ENCODE results near the gene DYNC1I1. TPM values are rescaled to one million over a fixed set of nuclear protein-coding genes. Genes with fewer than 3 reads are reported as not detected.

The DYNC1I1 gene
- total RNA-seq, 2 experiments from 2014 or later = 0.08 TPM; not detected in 1

DNA sequence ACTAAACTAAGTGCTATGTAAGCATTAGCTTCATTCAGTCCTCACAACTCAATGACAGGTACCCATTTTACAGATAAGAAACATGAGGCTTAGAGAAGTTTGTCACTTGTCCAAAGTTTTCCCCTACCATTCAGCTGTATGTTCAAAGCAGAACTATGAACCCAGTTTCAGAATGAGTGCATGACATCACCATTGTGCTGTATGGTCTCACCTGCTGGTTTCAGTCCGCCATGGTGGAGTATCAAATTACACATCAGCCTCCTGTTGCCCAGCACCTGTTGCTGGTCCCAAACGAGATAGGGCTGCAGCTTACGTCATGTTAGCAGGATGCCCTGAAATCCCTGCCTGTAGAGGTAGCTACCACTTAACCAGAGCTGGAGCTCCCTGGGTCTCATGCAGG is 95.0 kb downstream of the DYNC1I1 start:
- Histone ChIP-seq H3K9me3 (ENCODE audit: control insufficient read depth in 1 of 2, insufficient read depth in 1 of 2, low read length in 2 of 2) (no peaks in the 10 kb centered on the region), H3K27me3 (ENCODE audit: control insufficient read depth in 1 of 2, insufficient read depth in 2 of 2, low read length in 2 of 2) (no peaks in the 10 kb centered on the region), H3K4me3 (ENCODE audit: low read length) (no peak overlapping the region), H3K27ac (ENCODE audit: low read depth in 1 of 2, low read length in 2 of 2) (no peak overlapping the region), H3K4me1 (ENCODE audit: insufficient read depth, low read length) (no peaks in the 10 kb centered on the region), H3K36me3 (ENCODE audit: insufficient read depth, low read length) (no peaks in the 10 kb centered on the region)
- intact Hi-C loops (cut with DNase I, micrococcal nuclease) = no loop called here
- Mint-ChIP-seq H3K4me3 (no peak overlapping the region), H3K27ac (no peak overlapping the region), H3K4me1 (ENCODE audit: low read depth) (no peaks in the 10 kb centered on the region), H3K9me3 (no peaks in the 10 kb centered on the region), H3K27me3 (peaks cover 7% of the 10 kb centered on the region), H3K36me3 (ENCODE audit: low read depth) (no peaks in the 10 kb centered on the region)
- CTCF ChIA-PET = no interaction called here
- TF ChIP-seq, protein P1, sequence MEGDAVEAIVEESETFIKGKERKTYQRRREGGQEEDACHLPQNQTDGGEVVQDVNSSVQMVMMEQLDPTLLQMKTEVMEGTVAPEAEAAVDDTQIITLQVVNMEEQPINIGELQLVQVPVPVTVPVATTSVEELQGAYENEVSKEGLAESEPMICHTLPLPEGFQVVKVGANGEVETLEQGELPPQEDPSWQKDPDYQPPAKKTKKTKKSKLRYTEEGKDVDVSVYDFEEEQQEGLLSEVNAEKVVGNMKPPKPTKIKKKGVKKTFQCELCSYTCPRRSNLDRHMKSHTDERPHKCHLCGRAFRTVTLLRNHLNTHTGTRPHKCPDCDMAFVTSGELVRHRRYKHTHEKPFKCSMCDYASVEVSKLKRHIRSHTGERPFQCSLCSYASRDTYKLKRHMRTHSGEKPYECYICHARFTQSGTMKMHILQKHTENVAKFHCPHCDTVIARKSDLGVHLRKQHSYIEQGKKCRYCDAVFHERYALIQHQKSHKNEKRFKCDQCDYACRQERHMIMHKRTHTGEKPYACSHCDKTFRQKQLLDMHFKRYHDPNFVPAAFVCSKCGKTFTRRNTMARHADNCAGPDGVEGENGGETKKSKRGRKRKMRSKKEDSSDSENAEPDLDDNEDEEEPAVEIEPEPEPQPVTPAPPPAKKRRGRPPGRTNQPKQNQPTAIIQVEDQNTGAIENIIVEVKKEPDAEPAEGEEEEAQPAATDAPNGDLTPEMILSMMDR (IDR thresholded peaks at IDR 0.05) = no peak
- DNase-seq = no peak
- POLR2A ChIA-PET = no interaction called here
- no peak for ATAC-seq (ENCODE audit: poor library complexity)

DNA sequence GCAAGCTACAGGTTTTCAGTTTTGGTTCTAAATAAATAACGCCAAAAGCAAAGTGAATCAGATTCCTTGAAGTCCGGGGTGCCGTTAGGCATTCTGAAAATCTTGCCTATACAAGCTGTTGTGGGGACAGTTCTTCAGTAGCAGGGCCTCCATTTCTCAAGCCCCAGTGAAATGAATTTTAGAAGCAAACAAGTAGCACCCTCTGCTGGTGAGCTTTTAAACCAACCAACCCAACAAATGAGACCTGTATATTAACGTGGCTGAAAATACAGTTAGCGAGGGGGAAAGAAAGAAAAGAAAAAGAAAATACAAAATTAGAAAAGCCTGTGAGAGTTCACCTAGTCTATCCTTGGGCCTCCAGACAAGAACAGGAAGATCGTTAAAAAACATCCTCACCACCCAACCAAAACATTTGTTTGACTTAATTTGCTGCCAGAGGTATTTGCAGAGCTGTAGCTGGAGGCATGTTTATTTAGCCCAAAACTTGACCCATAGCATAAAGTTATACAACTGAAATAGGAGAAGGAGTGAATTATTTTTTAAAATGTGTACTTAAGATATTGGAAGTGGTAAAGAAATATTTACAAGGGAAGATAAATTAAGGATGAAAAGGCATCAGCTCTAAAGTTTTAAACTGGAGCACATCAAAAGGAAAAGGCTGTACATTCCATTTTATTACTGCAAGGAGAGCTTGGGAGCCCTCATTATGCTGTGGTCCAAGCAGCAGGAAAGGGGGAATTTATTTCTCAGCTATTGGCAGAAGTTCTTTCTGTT is 98.9 kb downstream of the DYNC1I1 start:
- Histone ChIP-seq H3K9me3 (ENCODE audit: control insufficient read depth in 1 of 2, insufficient read depth in 1 of 2, low read length in 2 of 2) (no peaks in the 10 kb centered on the region), H3K4me3 (ENCODE audit: low read length) (no peak overlapping the region), H3K27ac (ENCODE audit: low read depth in 1 of 2, low read length in 2 of 2) (no peak overlapping the region), H3K36me3 (ENCODE audit: insufficient read depth, low read length) (no peaks in the 10 kb centered on the region), H3K27me3 (ENCODE audit: control insufficient read depth in 1 of 2, insufficient read depth in 2 of 2, low read length in 2 of 2) (no peaks in the 10 kb centered on the region), H3K4me1 (ENCODE audit: insufficient read depth, low read length) (no peaks in the 10 kb centered on the region)
- no peaks in the 10 kb centered on the region for H3K36me3 Mint-ChIP-seq (ENCODE audit: low read depth)
- CTCF ChIA-PET = no interaction called here
- H3K9me3 Mint-ChIP-seq = no peaks in the 10 kb centered on the region
- POLR2A ChIA-PET = no interaction called here
- H3K4me1 Mint-ChIP-seq (ENCODE audit: low read depth) = no peaks in the 10 kb centered on the region
- intact Hi-C loops (cut with DNase I, micrococcal nuclease) = loop anchor here in 1 of 2 experiments (5.0 kb wide), 1 partner anchor 144 kb away; no protein-coding TSS in a partner anchor
- ATAC-seq (ENCODE audit: poor library complexity) (no peak), DNase-seq (peak in 3 of 14 experiments; percentile 5 to 14 (median 10))
- peaks cover 19% of the 10 kb centered on the region for H3K27me3 Mint-ChIP-seq
- H3K27ac Mint-ChIP-seq = no peak overlapping the region
- no peak overlapping the region for H3K4me3 Mint-ChIP-seq
- TF ChIP-seq, protein P1 (IDR thresholded peaks at IDR 0.05) = peak; percentile 29

DNA sequence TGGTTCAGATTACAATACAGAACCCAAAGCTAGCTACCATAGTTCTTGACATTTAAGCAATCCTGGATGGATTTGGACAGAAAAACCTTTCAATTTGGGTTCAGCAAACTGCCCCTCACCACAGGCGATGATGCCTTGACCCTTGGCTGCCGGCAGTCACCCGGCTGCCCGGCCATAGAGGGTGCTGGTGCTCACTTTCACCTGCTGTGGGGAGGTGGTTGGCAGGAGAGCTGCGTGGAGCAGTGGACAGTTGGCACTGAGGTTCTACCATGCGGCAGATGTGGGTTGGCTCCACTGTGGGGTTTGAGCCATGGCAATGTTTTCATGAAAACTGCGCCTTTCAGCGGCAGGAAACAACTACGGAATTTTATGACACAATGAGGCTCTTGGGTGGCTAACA is 99.5 kb downstream of the DYNC1I1 start:
- H3K9me3 ChIP-seq (ENCODE audit: control insufficient read depth in 1 of 2, insufficient read depth in 1 of 2, low read length in 2 of 2) = no peaks in the 10 kb centered on the region
- H3K27ac ChIP-seq (ENCODE audit: low read depth in 1 of 2, low read length in 2 of 2) = no peak overlapping the region
- ATAC-seq (ENCODE audit: poor library complexity) = no peak
- ChIA-PET CTCF (no interaction called here), POLR2A (no interaction called here)
- intact Hi-C loops (cut with DNase I, micrococcal nuclease) = loop anchor here in 1 of 2 experiments (5.0 kb wide), 1 partner anchor 145 kb away; no protein-coding TSS in a partner anchor
- H3K27me3 Mint-ChIP-seq = peaks cover 19% of the 10 kb centered on the region
- no peak for DNase-seq
- H3K4me1 Mint-ChIP-seq (ENCODE audit: low read depth) = no peaks in the 10 kb centered on the region
- no peaks in the 10 kb centered on the region for H3K4me1 ChIP-seq (ENCODE audit: insufficient read depth, low read length)
- H3K36me3 ChIP-seq (ENCODE audit: insufficient read depth, low read length) = no peaks in the 10 kb centered on the region
- H3K27ac Mint-ChIP-seq = no peak overlapping the region
- no peaks in the 10 kb centered on the region for H3K36me3 Mint-ChIP-seq (ENCODE audit: low read depth)
- TF ChIP-seq, protein P1 (IDR thresholded peaks at IDR 0.05) = no peak
- no peak overlapping the region for H3K4me3 ChIP-seq (ENCODE audit: low read length)
- no peak overlapping the region for H3K4me3 Mint-ChIP-seq
- no peaks in the 10 kb centered on the region for H3K9me3 Mint-ChIP-seq
- no peaks in the 10 kb centered on the region for H3K27me3 ChIP-seq (ENCODE audit: control insufficient read depth in 1 of 2, insufficient read depth in 2 of 2, low read length in 2 of 2)
